Measurements from ENCODE around the gene PDIA5. TPM values are rescaled to one million over a fixed set of nuclear protein-coding genes. Genes with fewer than 3 reads are reported as not detected.

The PDIA5 gene
- total and polyA plus RNA-seq, 2 of the 4 experiments (the other 2 are of a cell fraction): 19.4 to 42.0 TPM

- Histone ChIP-seq H3K9me1 (ENCODE audit: insufficient read depth, low read length) (peaks cover 17% of the 10 kb centered on the region; the same call in 1 of the 2 replicates), H4K8ac (ENCODE audit: low read depth in 2 of 2, low read length in 2 of 2) (no peak overlapping the region), H3K27ac (ENCODE audit: insufficient read depth, low read length) (no peak overlapping the region), H3K56ac (ENCODE audit: extremely low read depth, insufficient read depth, low read length) (no peak overlapping the region), H3K14ac (replicated peaks; ENCODE audit: low read depth, low read length) (no peak overlapping the region), H3K79me1 (ENCODE audit: low read depth in 1 of 2, low read length in 2 of 2) (peaks cover 32 to 75% of the 10 kb centered on the region in 2 experiments), H3K4me1 (ENCODE audit: control insufficient read depth, insufficient read depth, low read length) (peaks cover 7% of the 10 kb centered on the region), H2BK120ac (ENCODE audit: low read depth, low read length) (no peak overlapping the region), H3K9ac (ENCODE audit: low read depth, low read length) (no peak overlapping the region), H2AK5ac (ENCODE audit: low read depth, low read length) (no peak overlapping the region), H3K23ac (ENCODE audit: low read depth, low read length) (no peak overlapping the region), H3K36me3 (ENCODE audit: control insufficient read depth, insufficient read depth, low read length) (no peaks in the 10 kb centered on the region), H4K20me1 (ENCODE audit: insufficient read depth, low read length) (peaks cover 87% of the 10 kb centered on the region), H2AK9ac (replicated peaks; ENCODE audit: low read depth, low read length, poor library complexity) (no peak overlapping the region), H3K4me2 (ENCODE audit: low read depth, low read length) (no peak overlapping the region), H2BK20ac (ENCODE audit: low read depth, low read length) (no peak overlapping the region), H4K91ac (ENCODE audit: insufficient read depth, low read depth, low read length) (no peak overlapping the region), H4K5ac (ENCODE audit: low read depth, low read length) (no peak overlapping the region), H3K4ac (ENCODE audit: low read depth, low read length) (no peak overlapping the region), H2AFZ (replicated peaks; ENCODE audit: low read length, poor library complexity) (no peak overlapping the region), H2BK15ac (ENCODE audit: low read depth, low read length) (no peak overlapping the region), H3K9me3 (ENCODE audit: control insufficient read depth, insufficient read depth, low read length) (no peaks in the 10 kb centered on the region), H2BK5ac (ENCODE audit: low read depth, low read length, poor library complexity, severe bottlenecking) (no peak overlapping the region), H3K4me3 (ENCODE audit: insufficient read depth, low read depth, low read length) (no peak overlapping the region), H3K18ac (ENCODE audit: low read depth, low read length) (no peak overlapping the region), H3K27me3 (ENCODE audit: control insufficient read depth, insufficient read depth, low read length) (peaks cover 5% of the 10 kb centered on the region)
- 80% methylated on average over 1 of the region's 4 CpGs; no CpG with 5 or more reads in 1 of the 2 experiments for WGBS, 2 experiments (ENCODE audit: extremely low coverage in 2 of 2, insufficient read length in 1 of 2)
- POLR2A ChIA-PET (ENCODE audit: unreplicated experiment): no interaction called here
- no peak for DNase-seq
- in situ Hi-C loops (cut with MboI; ENCODE audit: low sequenced_read_pairs): no loop called here
- intact Hi-C loops (cut with micrococcal nuclease): no loop called here
- BruUV-seq (replicated peaks): no TSS peak
- no peak for ATAC-seq (ENCODE audit: low read depth)
- dilution Hi-C loops (cut with HindIII; ENCODE audit: low sequenced_read_pairs, unreplicated experiment): no loop called here
- CTCF ChIA-PET: no interaction called here
- TF ChIP-seq SMC3 (IDR thresholded peaks at IDR 0.05; ENCODE audit: low read depth, low read length) (no peak), MAZ (IDR thresholded peaks at IDR 0.05; ENCODE audit: borderline replicate concordance, low read depth, low read length) (no peak), FOS (IDR thresholded peaks at IDR 0.05; ENCODE audit: low read depth, low read length) (no peak), RFX5 (IDR thresholded peaks at IDR 0.05; ENCODE audit: low read depth, low read length) (no peak), CEBPB (IDR thresholded peaks at IDR 0.05; ENCODE audit: low read depth, low read length) (no peak), MAFK (IDR thresholded peaks at IDR 0.05; ENCODE audit: low read depth, low read length) (no peak), POLR2A (IDR thresholded peaks at IDR 0.05; ENCODE audit: low read depth, low read length) (no peak), BHLHE40 (IDR thresholded peaks at IDR 0.05; ENCODE audit: low read depth, low read length) (no peak), MXI1 (IDR thresholded peaks at IDR 0.05; ENCODE audit: borderline replicate concordance, low read depth, low read length) (no peak), ELK1 (IDR thresholded peaks at IDR 0.05; ENCODE audit: borderline replicate concordance, low read depth, low read length) (no peak), NFE2L2 (IDR thresholded peaks at IDR 0.05; ENCODE audit: low read depth, low read length) (no peak), CTCF (conservative IDR thresholded peaks at IDR 0.05; ENCODE audit: low read depth, low read length) (no peak), USF2 (IDR thresholded peaks at IDR 0.05; ENCODE audit: low read depth, low read length) (no peak), RAD21 (IDR thresholded peaks at IDR 0.05; ENCODE audit: low read length) (no peak), CHD1 (IDR thresholded peaks at IDR 0.05; ENCODE audit: low read depth, low read length) (no peak)
Measured at GRCh38 chr3:123076112-123076495, 9.3 kb downstream of the PDIA5 start.
